Measurements from ENCODE around the gene MTMR4.
A peak's percentile ranks its signal among the peaks of the same experiment; 100 is the strongest.

The MTMR4 gene

GRCh38 chr17:58532555-58532951 is 18.1 kb upstream of the MTMR4 start:
- Mint-ChIP-seq H3K27me3 (peaks cover 42 to 59% of the 10 kb centered on the region in 2 donors), H3K4me3 (peak overlapping the region; percentile 44 to 80), H3K27ac (no peak overlapping the region)

DNA sequence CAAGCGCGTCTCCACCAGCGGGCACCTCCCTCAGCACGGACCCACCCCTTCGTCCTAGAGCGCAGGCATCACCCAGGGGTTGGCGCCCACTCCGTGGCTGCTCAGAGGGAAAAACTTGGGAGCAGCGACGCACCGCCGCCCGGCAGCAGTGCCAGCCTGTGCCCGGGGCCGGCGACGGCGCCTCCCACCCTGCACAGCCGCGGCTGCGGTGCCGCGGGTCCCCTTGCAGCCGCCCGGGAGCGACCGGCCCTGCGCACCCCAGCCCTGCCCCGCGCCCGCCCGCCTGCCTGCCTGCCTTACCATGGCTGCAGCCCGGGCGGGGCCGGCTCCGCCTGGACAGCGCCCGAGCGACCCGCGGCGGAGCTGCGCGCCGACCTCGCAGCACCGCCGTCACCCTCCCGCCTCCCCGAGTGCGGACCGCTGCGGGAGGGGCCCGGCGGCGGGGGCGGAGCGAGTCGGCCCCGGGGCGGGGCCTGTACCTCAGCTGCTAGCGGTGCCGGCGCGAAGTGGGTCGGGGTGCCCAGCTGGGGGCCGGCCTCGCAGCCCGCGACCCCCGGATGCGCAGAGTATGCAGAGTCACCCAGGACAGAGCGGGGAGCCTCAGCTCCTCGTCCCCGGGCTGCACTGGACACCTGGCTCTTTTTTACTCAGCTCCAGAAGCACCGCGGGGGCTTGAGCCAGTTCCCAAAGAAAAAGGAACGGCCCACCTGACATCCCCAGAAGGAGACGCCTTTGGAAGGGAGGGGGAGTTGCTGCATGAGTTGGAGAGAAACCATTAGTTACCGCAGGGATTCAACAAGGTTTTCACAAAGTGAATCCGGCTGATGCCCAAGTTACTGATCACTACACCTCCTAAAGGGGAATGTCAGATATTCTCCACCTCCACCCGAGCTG is 17.5 kb upstream of the MTMR4 start:
- Mint-ChIP-seq H3K4me1 (peaks cover 5 to 13% of the 10 kb centered on the region in 2 donors), H3K27me3 (peaks cover 42 to 65% of the 10 kb centered on the region in 2 donors), H3K9me3 (no peaks in the 10 kb centered on the region), H3K27ac (no peak overlapping the region), H3K36me3 (no peaks in the 10 kb centered on the region), H3K4me3 (peak overlapping the region; percentile 44 to 80)
- DNase-seq: peak; percentile 27
- peak; percentile 81 to 87 for ATAC-seq (replicated peaks)

More at GRCh38 chr17:58532555-58532951, 18.1 kb upstream of the MTMR4 start:
- ATAC-seq (replicated peaks) (no peak), DNase-seq (no peak)
- no peaks in the 10 kb centered on the region for H3K9me3 Mint-ChIP-seq
- H3K36me3 Mint-ChIP-seq: no peaks in the 10 kb centered on the region
- peaks cover 5 to 10% of the 10 kb centered on the region in 2 donors for H3K4me1 Mint-ChIP-seq

GRCh38 chr17:58531122-58531521 is 16.7 kb upstream of the MTMR4 start:
- Mint-ChIP-seq H3K27ac (no peak overlapping the region), H3K4me1 (peaks cover 7 to 16% of the 10 kb centered on the region in 2 donors), H3K9me3 (no peaks in the 10 kb centered on the region), H3K27me3 (peaks cover 38 to 61% of the 10 kb centered on the region in 2 donors), H3K4me3 (peak overlapping the region; percentile 15 to 40), H3K36me3 (no peaks in the 10 kb centered on the region)
- DNase-seq: no peak
- no peak for ATAC-seq (replicated peaks)

GRCh38 chr17:58530655-58531054 is 16.2 kb upstream of the MTMR4 start:
- DNase-seq (no peak), ATAC-seq (replicated peaks) (no peak)
- no peaks in the 10 kb centered on the region for H3K9me3 Mint-ChIP-seq
- H3K4me3 Mint-ChIP-seq: peak overlapping the region; percentile 15 to 40
- no peaks in the 10 kb centered on the region for H3K36me3 Mint-ChIP-seq
- no peak overlapping the region for H3K27ac Mint-ChIP-seq
- H3K4me1 Mint-ChIP-seq: peaks cover 7 to 16% of the 10 kb centered on the region in 2 donors
- peaks cover 33 to 56% of the 10 kb centered on the region in 2 donors for H3K27me3 Mint-ChIP-seq

- peaks cover 23 to 44% of the 10 kb centered on the region in 2 donors for H3K27me3 Mint-ChIP-seq
- H3K36me3 Mint-ChIP-seq: no peaks in the 10 kb centered on the region
- no peak for ATAC-seq (replicated peaks)
- no peaks in the 10 kb centered on the region for H3K9me3 Mint-ChIP-seq
- no peak for DNase-seq
- H3K4me3 Mint-ChIP-seq: no peak overlapping the region
- H3K4me1 Mint-ChIP-seq: peaks cover 7 to 16% of the 10 kb centered on the region in 2 donors
- no peak overlapping the region for H3K27ac Mint-ChIP-seq
Measured at GRCh38 chr17:58529275-58529674, 14.8 kb upstream of the MTMR4 start.

DNA sequence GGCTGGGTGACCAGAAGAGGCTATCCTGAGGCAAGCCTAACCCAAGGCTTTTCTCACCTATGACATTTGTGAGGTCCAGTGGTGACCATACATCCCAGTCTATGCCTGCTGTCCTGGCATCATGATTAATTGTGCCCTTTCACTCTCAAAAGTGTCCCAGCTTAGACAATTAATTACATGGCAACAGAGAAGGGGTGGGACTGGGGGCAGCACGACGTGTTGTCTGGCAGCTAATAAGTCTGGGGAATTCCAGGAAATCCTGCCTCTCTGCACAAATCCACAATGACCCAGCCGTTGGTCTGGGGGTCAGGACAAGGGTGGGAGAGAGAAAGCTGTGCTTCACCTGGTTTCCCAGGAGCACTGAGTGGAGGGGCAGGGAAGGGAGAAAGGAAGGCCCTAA is 14.0 kb upstream of the MTMR4 start:
- Mint-ChIP-seq H3K27ac (no peak overlapping the region), H3K4me3 (no peak overlapping the region), H3K27me3 (peaks cover 22 to 37% of the 10 kb centered on the region in 2 donors), H3K36me3 (no peaks in the 10 kb centered on the region), H3K4me1 (peaks cover 7 to 16% of the 10 kb centered on the region in 2 donors), H3K9me3 (no peaks in the 10 kb centered on the region)
- DNase-seq (no peak), ATAC-seq (replicated peaks) (no peak)

GRCh38 chr17:58527949-58528348 is 13.5 kb upstream of the MTMR4 start:
- Mint-ChIP-seq H3K4me3 (no peak overlapping the region), H3K27me3 (peaks cover 17 to 32% of the 10 kb centered on the region in 2 donors), H3K36me3 (no peaks in the 10 kb centered on the region), H3K4me1 (peaks cover 7 to 16% of the 10 kb centered on the region in 2 donors), H3K9me3 (no peaks in the 10 kb centered on the region), H3K27ac (no peak overlapping the region)
- DNase-seq (no peak), ATAC-seq (replicated peaks) (no peak)

DNA sequence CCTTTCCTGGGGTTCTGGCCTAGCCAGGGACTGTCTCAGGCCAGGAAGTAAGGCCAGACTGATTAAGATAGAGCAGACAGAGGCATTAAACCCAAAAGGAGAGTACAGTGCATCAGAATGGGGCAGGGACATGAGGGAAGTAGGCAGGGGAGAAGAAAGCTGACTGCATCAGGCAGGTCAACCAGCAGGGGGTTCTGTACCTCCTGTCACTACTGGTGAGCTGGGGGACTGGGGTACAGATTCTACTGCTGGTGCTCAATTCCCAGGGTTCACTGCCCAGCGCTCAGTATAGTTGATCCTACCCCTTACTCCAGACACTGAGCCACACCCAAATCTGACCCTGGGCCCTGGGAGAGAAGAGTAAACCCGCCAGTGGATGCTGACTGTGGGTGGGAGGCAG is 12.9 kb upstream of the MTMR4 start:
- Mint-ChIP-seq H3K4me3 (no peak overlapping the region), H3K27me3 (peaks cover 10 to 26% of the 10 kb centered on the region in 2 donors), H3K9me3 (no peaks in the 10 kb centered on the region), H3K27ac (no peak overlapping the region), H3K36me3 (no peaks in the 10 kb centered on the region), H3K4me1 (peaks cover 4 to 11% of the 10 kb centered on the region in 2 donors)
- DNase-seq (no peak), ATAC-seq (replicated peaks) (peak; percentile 36 to 47)

DNA sequence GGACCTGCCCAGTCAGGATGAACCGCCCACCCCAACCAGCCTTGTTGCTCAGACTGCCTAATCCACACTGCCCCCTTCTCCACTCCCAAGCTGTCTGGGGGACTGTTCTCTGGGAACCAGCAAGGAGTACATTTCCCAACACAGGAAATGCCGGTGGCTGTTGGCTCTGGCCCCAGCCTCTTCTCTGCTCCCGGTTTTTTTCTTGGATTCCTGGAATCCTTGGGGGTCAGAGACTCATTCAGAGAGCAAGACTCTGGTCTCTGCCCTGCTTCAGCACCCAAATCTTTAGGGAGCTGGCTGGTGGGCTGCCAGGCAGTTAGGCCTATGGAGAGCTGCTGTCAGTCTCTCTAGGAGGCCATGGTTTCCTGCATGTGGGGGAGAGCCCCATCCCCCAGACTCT is 10.8 kb upstream of the MTMR4 start:
- Mint-ChIP-seq H3K9me3 (no peaks in the 10 kb centered on the region), H3K27me3 (peaks cover 9 to 23% of the 10 kb centered on the region in 2 donors), H3K4me3 (no peak overlapping the region), H3K27ac (no peak overlapping the region), H3K36me3 (no peaks in the 10 kb centered on the region), H3K4me1 (peaks cover 4 to 6% of the 10 kb centered on the region in 2 donors)
- ATAC-seq (replicated peaks) (no peak), DNase-seq (no peak)

- H3K36me3 Mint-ChIP-seq: no peaks in the 10 kb centered on the region
- H3K4me1 Mint-ChIP-seq: peaks cover 6 to 9% of the 10 kb centered on the region in 2 donors
- no peak overlapping the region for H3K27ac Mint-ChIP-seq
- ATAC-seq (replicated peaks): no peak
- DNase-seq: no peak
- H3K4me3 Mint-ChIP-seq: no peak overlapping the region
- H3K9me3 Mint-ChIP-seq: no peaks in the 10 kb centered on the region
- H3K27me3 Mint-ChIP-seq: no peaks in the 10 kb centered on the region
Measured at GRCh38 chr17:58521680-58522079, 7.2 kb upstream of the MTMR4 start.

DNA sequence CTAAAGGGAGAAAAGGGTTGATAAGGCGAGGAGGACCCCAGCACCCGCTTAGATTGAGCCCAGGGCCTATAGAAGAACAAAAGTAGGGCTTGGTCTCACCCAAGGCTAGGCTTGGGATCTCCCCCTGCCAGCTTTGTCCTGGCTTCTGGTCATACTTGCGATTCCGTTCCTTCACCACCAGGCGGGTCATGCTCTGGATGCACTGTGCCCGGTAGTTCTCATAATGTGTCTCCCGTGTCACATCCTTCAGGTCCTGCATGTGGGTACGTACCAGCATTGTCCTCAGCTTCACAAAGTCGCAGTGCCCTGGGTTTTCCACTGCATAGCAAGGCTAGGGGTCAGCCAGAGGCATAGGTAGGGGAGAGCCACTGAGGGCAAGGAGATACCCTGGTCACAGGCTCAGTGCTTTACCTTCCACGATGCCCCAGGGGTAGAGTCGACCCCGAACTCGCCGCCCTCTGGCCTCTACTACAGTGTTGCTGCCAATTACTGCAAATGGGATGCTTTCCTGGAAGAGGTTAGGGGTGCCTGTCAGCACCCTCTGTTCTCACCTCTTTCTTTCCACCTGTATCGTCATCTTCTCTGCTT is 6.5 kb upstream of the MTMR4 start:
- no peaks in the 10 kb centered on the region for H3K27me3 Mint-ChIP-seq
- H3K36me3 Mint-ChIP-seq: peaks cover 0 to 4% of the 10 kb centered on the region in 2 donors
- no peak for DNase-seq
- H3K4me1 Mint-ChIP-seq: peaks cover 13 to 16% of the 10 kb centered on the region in 2 donors
- H3K4me3 Mint-ChIP-seq: peak overlapping the region in 1 of 2 donors; percentile 32
- H3K9me3 Mint-ChIP-seq: no peaks in the 10 kb centered on the region
- H3K27ac Mint-ChIP-seq: no peak overlapping the region
- no peak for ATAC-seq (replicated peaks)

- Mint-ChIP-seq H3K36me3 (peaks cover 6 to 20% of the 10 kb centered on the region in 2 donors), H3K4me3 (peak overlapping the region; percentile 83 to 91), H3K27ac (peak overlapping the region; percentile 87), H3K4me1 (peaks cover 33 to 35% of the 10 kb centered on the region in 2 donors), H3K9me3 (no peaks in the 10 kb centered on the region), H3K27me3 (no peaks in the 10 kb centered on the region)
- ATAC-seq (replicated peaks): peak; percentile 84
- DNase-seq: peak; percentile 100
Measured at GRCh38 chr17:58517928-58518609, 3.6 kb upstream of the MTMR4 start.

DNA sequence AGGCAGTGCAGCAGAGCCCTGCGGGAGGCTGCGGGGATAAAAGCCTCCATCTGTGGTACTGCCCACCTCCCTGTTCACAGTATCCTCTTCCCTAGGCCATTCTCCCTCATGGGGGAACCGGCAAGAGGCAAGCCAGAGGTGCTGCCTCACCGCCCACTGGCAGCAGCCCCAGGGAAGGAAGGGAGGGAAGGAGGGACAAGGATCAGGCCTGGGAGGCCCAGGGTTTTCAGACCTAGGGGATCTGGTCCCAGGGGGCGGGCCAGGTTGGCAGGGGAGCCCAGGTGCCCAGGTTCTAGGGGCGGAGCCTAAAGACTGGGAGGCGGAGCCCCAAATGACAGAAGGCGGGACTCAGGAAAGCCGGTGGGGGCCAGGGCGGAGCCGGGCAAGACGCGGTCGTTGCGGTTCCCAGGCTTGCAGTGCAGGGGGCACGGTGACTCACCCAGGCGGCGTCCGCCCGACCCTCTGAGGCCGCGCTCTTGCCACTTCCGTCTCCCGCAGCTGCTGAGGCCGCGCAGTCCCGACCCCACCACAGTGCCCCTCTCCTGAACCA is 3.0 kb upstream of the MTMR4 start:
- ATAC-seq (replicated peaks): no peak
- H3K27ac Mint-ChIP-seq: peak overlapping the region; percentile 87
- no peaks in the 10 kb centered on the region for H3K27me3 Mint-ChIP-seq
- H3K36me3 Mint-ChIP-seq: peaks cover 10 to 26% of the 10 kb centered on the region in 2 donors
- peaks cover 37 to 41% of the 10 kb centered on the region in 2 donors for H3K4me1 Mint-ChIP-seq
- peak overlapping the region; percentile 83 to 91 for H3K4me3 Mint-ChIP-seq
- no peak for DNase-seq
- H3K9me3 Mint-ChIP-seq: no peaks in the 10 kb centered on the region

Data from stimulated activated naive B cell treated with anti-CD40 and anti-IgM and Interleukin-4, amounts not matched to agents 10 μg/mL and 1 μg/mL and 100 μg/mL, for 72 hours (primary cell).